Ovary (tissue), 3 donors: Measurements from ENCODE around the gene SEMA5B.

Experiments
- CTCF ChIP-seq, 3 donors: fragments of 450-650 bp in 2 of 3; fragments of 200-600 bp in 1 of 3; IDR thresholded peaks; one replicate each; pipeline versions ENCODE4 v1.5.1 to v1.8.0; 2016 to 2022; ENCODE audit warnings: antibody characterized with exemption in 3 of 3, mild to moderate bottlenecking in 1 of 3
- EP300 ChIP-seq: sonication (generic); formaldehyde crosslinking; IDR thresholded peaks from one replicate; pipeline ENCODE4 v1.6.1; 2017; ENCODE audit warnings: antibody characterized with exemption
- donor health status: DM: no; HTN: no; CAD: no.

- TF ChIP-seq CTCF (IDR thresholded peaks at IDR 0.05) (no peak), EP300 (no peak)
These were observed 147.4 kb downstream of the SEMA5B start for GRCh38 chr3:122880173-122880572.
